Spleen (tissue), 11 donors: ENCODE measurements around the gene MAP3K12. TPM values are rescaled to one million over a fixed set of nuclear protein-coding genes. Genes with fewer than 3 reads are reported as not detected.

Source experiments
- DNase-seq: peaks from one replicate; pipeline ENCODE4 v3.0.0-alpha.2; 2020
- H3K27ac ChIP-seq, 8 donors: fragments of 200-600 bp; sonication (generic) in 7 of 8; 1 replicate in 4 of 8; 2 replicates in 4 of 8; pipeline versions ENCODE4 v1.5.0 to v1.8.0; 2016 to 2021; ENCODE audit warnings: inconsistent platforms in 4 of 8, mild to moderate bottlenecking in 4 of 8, moderate library complexity in 1 of 8
- H3K27me3 ChIP-seq, 7 donors: fragments of 200-600 bp; sonication (generic) in 6 of 7; replicated peaks in 1 of 7; 1 replicate in 4 of 7; 2 replicates in 3 of 7; pipeline versions ENCODE4 v1.5.0 to v1.8.0; 2016 to 2021; ENCODE audit warnings: inconsistent platforms in 3 of 7, mild to moderate bottlenecking in 1 of 7
- H3K36me3 ChIP-seq, 6 donors: fragments of 200-600 bp; sonication (generic) in 5 of 6; 1 replicate in 4 of 6; 2 replicates in 2 of 6; pipeline versions ENCODE4 v1.5.0 to v1.8.0; 2016 to 2021; ENCODE audit warnings: inconsistent platforms in 2 of 6
- H3K4me1 ChIP-seq, 6 donors: fragments of 200-600 bp; sonication (generic) in 5 of 6; 1 replicate in 3 of 6; 2 replicates in 3 of 6; pipeline versions ENCODE4 v1.5.0 to v1.8.0; 2016 to 2021; ENCODE audit warnings: inconsistent platforms in 3 of 6
- H3K4me3 ChIP-seq, 8 donors: fragments of 200-600 bp; sonication (generic) in 7 of 8; 1 replicate in 4 of 8; 2 replicates in 4 of 8; pipeline versions ENCODE4 v1.5.0 to v1.8.0; 2016 to 2021; ENCODE audit warnings: inconsistent platforms in 4 of 8, mild to moderate bottlenecking in 4 of 8, moderate library complexity in 2 of 8
- H3K9me3 ChIP-seq, 8 donors: fragments of 200-600 bp; sonication (generic) in 7 of 8; 1 replicate in 4 of 8; 2 replicates in 4 of 8; pipeline versions ENCODE4 v1.5.0 to v1.8.0; 2016 to 2021; ENCODE audit warnings: inconsistent platforms in 4 of 8
- POLR2A ChIP-seq, 3 donors: fragments of 450-650 bp; IDR thresholded peaks; one replicate each; pipeline ENCODE4 v1.5.1; 2017; ENCODE audit warnings: antibody characterized with exemption in 3 of 3, mild to moderate bottlenecking in 1 of 3
- POLR2AphosphoS5 ChIP-seq, 3 donors: sonication (generic); formaldehyde crosslinking; IDR thresholded peaks; one replicate each; pipeline ENCODE4 v1.5.1; 2017; ENCODE audit warnings: antibody characterized with exemption in 3 of 3
- WGBS, 5 donors: extraction: QIAGEN DNeasy Blood & Tissue Kit in 3 of 5; methylation state at CpG; one replicate each; pipeline versions ENCODE4 v1.1.5 to v1.1.7; 2013 to 2018; 5-methylcytosine and 5-hydroxymethylcytosine counted together
- intact Hi-C: fragments of 100-400 bp; cut with DNase I; formaldehyde crosslinking; loops from one replicate; pipeline ENCODE4 v1.15.0; 2023; ENCODE audit warnings: low total_unique reads
- polyA plus RNA-seq, 3 donors: library from polyadenylated mRNA; stranded (reverse); fragments of 200-250 nt; gene quantifications; one replicate each; pipeline ENCODE4 v1.2.1, GENCODE V29; 2013
- total RNA-seq, 7 donors: library from RNA; depleted of rRNA in 3 of 7; stranded (reverse); fragments of >200 nt in 3 of 7; fragmentation: NEBNext Ultra II Directional in 4 of 7; extraction: Animal tissue kit (Norgen Biotek cat#: 25700) in 4 of 7; gene quantifications; one replicate each; pipeline versions ENCODE4 v1.1.0 to v1.2.1, GENCODE V29; 2016 to 2021
- TF ChIP-seq, protein P1 (sequence below), 11 experiments: fragments of 200-600 bp in 7 of 11; fragments of 450-650 bp in 4 of 11; sonication (generic) in 4 of 11; IDR thresholded peaks in 8 of 11; conservative IDR thresholded peaks in 3 of 11; 1 replicate in 7 of 11; 2 replicates in 4 of 11; pipeline versions ENCODE4 v1.4.0 to v1.8.0; 2016 to 2021; ENCODE audit warnings: antibody characterized with exemption in 11 of 11, inconsistent platforms in 4 of 11, mild to moderate bottlenecking in 1 of 11
- donor health status: healthy with polysubstance abuse.
- donor health status: DM: no; HTN: no; CAD: no; lungs with moderate emphysema.
- donor health status: DM: no; HTN: no; CAD: no.
- donor health status: Bipolar disorder and iron deficiency.
- donor health status: healthy.
- donor health status: DM: no; HTN: no; CAD: no.
- donor health status: DM: yes; HTN: yes; CAD: no.

The MAP3K12 gene
- total and polyA plus RNA-seq, 10 donors, result 8.0 to 27.4 (median 18.0) TPM

DNA sequence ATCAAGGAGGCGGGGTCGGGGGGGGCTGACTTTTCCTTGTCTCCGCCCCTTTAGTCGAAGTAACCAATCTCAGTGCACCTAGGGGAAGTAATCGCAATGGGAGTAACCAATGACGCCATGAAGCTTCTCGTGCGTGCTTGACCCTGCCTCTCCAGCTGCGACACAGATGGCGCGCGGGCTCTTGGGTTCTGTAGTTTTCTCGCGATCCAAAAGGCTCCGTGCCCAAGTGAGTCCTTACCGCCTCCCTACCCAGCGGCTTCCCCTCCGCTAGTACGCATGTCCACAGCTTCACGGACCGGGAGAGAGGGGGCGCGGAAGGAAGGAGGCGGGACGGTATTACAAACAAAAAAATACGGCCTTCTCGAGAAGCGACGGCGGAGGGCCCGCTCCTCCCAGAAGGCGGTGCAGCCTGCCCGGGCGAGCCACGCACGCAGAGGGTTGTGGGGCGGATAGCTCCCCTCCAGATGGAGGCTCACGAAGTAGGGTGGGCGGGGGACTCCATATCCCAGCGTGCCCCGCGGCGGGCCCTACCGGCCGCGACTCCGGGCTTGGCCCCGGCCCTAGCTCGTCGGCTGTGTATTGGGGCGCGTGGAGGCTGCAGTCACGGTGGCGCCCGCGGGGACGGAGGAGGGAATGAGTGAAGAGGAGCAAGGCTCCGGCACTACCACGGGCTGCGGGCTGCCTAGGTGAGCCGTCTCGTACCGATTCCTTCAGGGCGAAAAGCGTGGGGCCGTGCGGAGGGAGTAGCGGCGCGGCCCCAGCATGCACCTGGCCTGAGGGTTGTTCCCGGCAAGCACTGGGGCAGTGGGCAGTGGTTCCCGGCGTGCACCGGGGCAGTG lies 1.7 kb upstream of the MAP3K12 start, which contains the start of gene TARBP2:
Gene TARBP2 (plus strand): TSS at position 508 of the 839 bp plus-strand sequence. CDS start 126 bp downstream, at position 634.
- Histone ChIP-seq H3K4me3 (peak within 1 kb of the TSS; percentile 55 to 87 (median 66)), H3K36me3 (peaks cover 0 to 32% (median 18%) of the 10 kb centered on the region in 6 donors), H3K27ac (peak within 1 kb of the TSS; percentile 92 to 100 (median 96)), H3K9me3 (no peaks in the 10 kb centered on the region), H3K4me1 (peaks cover 7 to 69% (median 47%) of the 10 kb centered on the region in 6 donors), H3K27me3 (no peaks in the 10 kb centered on the region)
- WGBS, 5 donors, result 0 to 1% (median 0%) methylated on average over 44 to 74 of the region's 74 CpGs
- DNase-seq, result peak; percentile 99
- intact Hi-C loops, result loop anchor here (10.0 kb wide), 1 partner anchor 46 kb away; the partner anchor contains the start of gene PCBP2
- TF ChIP-seq POLR2A (IDR thresholded peaks at IDR 0.05), result peak in 2 of 3 donors; percentile 7 to 69
- TF ChIP-seq, protein P1, sequence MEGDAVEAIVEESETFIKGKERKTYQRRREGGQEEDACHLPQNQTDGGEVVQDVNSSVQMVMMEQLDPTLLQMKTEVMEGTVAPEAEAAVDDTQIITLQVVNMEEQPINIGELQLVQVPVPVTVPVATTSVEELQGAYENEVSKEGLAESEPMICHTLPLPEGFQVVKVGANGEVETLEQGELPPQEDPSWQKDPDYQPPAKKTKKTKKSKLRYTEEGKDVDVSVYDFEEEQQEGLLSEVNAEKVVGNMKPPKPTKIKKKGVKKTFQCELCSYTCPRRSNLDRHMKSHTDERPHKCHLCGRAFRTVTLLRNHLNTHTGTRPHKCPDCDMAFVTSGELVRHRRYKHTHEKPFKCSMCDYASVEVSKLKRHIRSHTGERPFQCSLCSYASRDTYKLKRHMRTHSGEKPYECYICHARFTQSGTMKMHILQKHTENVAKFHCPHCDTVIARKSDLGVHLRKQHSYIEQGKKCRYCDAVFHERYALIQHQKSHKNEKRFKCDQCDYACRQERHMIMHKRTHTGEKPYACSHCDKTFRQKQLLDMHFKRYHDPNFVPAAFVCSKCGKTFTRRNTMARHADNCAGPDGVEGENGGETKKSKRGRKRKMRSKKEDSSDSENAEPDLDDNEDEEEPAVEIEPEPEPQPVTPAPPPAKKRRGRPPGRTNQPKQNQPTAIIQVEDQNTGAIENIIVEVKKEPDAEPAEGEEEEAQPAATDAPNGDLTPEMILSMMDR (IDR thresholded peaks at IDR 0.05 in 8 of 11, conservative IDR thresholded peaks at IDR 0.05 in 3 of 11), result peak in 6 of 11 experiments; percentile 6 to 45 (median 21)
- peak; percentile 85 to 93 (median 88) for TF ChIP-seq POLR2AphosphoS5 (IDR thresholded peaks at IDR 0.05)

DNA sequence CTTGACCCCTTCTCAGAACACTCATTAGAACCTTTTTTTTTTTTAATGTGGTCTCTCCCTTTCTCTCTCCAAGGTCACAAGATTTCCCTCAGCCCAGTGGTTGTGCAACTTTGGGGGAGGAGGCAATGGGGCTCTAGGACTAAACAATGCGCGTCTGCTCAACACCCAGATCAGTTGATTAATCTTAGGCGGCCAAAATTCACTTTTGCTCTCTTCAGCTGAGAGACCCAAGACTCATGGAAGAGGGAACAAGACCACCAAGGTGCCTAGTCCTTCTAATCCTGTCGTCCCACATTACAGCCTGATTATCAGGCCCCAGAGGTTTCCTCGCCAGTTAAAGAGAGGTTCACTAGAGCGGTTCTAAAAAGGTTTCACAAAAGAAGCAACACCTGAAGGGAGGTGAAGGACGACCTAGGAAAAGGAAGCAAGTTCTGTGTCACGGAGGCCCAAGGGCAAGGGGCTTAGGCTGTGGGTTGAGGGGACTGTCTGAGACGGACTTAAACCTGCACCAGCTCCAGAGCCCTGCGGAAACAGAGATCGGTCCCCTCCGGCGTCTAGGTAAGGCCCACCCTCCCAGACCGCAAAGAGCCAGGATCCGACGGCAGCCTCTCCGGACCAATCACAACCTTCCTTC lies 1.0 kb upstream of the MAP3K12 start:
- no peak for DNase-seq
- Histone ChIP-seq H3K9me3 (no peaks in the 10 kb centered on the region), H3K27me3 (no peaks in the 10 kb centered on the region), H3K27ac (peak overlapping the region; percentile 91 to 98 (median 96)), H3K36me3 (peaks cover 0 to 25% (median 11%) of the 10 kb centered on the region in 6 donors), H3K4me3 (peak overlapping the region; percentile 53 to 87 (median 66)), H3K4me1 (peaks cover 7 to 77% (median 50%) of the 10 kb centered on the region in 6 donors)
- intact Hi-C loops, result loop anchor here (10.0 kb wide), 1 partner anchor 45 kb away; the partner anchor contains the start of gene PCBP2
- TF ChIP-seq, protein P1 (IDR thresholded peaks at IDR 0.05 in 8 of 11, conservative IDR thresholded peaks at IDR 0.05 in 3 of 11), result no peak
- TF ChIP-seq POLR2AphosphoS5 (IDR thresholded peaks at IDR 0.05), result peak; percentile 6 to 97 (median 95)
- peak in 2 of 3 donors; percentile 89 to 91 for TF ChIP-seq POLR2A (IDR thresholded peaks at IDR 0.05)
- WGBS, 5 donors, result 1 to 6% (median 2%) methylated on average over 8 to 17 of the region's 17 CpGs

DNA sequence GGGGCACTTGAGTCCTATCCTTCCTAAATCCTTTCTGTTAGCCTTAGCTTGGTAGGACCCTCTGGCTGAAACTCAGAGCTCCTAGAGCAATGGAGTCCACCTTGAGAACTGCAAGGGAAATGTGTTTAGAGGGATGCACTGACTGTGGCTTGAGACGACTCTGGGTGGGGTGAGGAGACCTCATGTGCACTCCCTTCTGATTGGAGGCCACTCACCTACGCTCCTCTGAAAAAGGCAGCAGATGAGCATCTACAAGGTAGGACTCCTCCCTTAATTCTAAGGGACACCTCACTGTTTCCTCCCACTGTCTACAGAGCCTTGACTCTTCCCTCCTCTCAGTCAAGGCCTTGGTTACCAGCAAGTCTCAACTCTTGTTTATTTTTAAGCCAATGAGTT lies 1.0 kb downstream of the MAP3K12 start:
- no peak for TF ChIP-seq POLR2A (IDR thresholded peaks at IDR 0.05)
- TF ChIP-seq, protein P1 (IDR thresholded peaks at IDR 0.05 in 8 of 11, conservative IDR thresholded peaks at IDR 0.05 in 3 of 11), result no peak
- TF ChIP-seq POLR2AphosphoS5 (IDR thresholded peaks at IDR 0.05), result no peak
- no peak for DNase-seq

More for the DNA sequence above, 1.0 kb downstream of the MAP3K12 start:
- intact Hi-C loops, result no loop called here
- no peaks in the 10 kb centered on the region for H3K27me3 ChIP-seq
- 74 to 95% (median 80%) methylated on average over 2 of the region's 2 CpGs for WGBS, 5 donors
- H3K36me3 ChIP-seq, result peaks cover 0 to 5% (median 0%) of the 10 kb centered on the region in 6 donors
- H3K4me3 ChIP-seq, result peak overlapping the region in 2 of 8 donors; percentile 72 to 87
- H3K9me3 ChIP-seq, result no peaks in the 10 kb centered on the region
- peak overlapping the region in 4 of 8 donors; percentile 19 to 98 (median 97) for H3K27ac ChIP-seq
- peaks cover 15 to 90% (median 58%) of the 10 kb centered on the region in 6 donors for H3K4me1 ChIP-seq
